Urinary bladder (tissue), 4 donors: ENCODE data around the gene SCRT2. TPM values are rescaled to one million over a fixed set of nuclear protein-coding genes. Genes with fewer than 3 reads are reported as not detected.
"Not testable (repeated sequence)": the region's sequence is repeated elsewhere in the genome, so short reads cannot be mapped to it uniquely, and the experiment has no call there.

Source experiments
- DNase-seq: peaks from one replicate; pipeline ENCODE4 v3.0.0-alpha.2; 2015; ENCODE audit errors: extremely low spot score
- H3K27ac ChIP-seq: one replicate; pipeline ENCODE4 v1.5.1; 2013; ENCODE audit warnings: low read depth, mild to moderate bottlenecking, moderate library complexity
- H3K36me3 ChIP-seq: one replicate; pipeline ENCODE4 v1.6.1; 2013; ENCODE audit warnings: mild to moderate bottlenecking, moderate library complexity; ENCODE audit not compliant: insufficient read depth
- H3K4me1 ChIP-seq: one replicate; pipeline ENCODE4 v1.6.1; 2013; ENCODE audit warnings: mild to moderate bottlenecking, moderate library complexity; ENCODE audit not compliant: insufficient read depth
- H3K4me3 ChIP-seq: one replicate; pipeline ENCODE4 v1.5.1; 2013; ENCODE audit warnings: low read depth, low read length
- WGBS: extraction: QIAGEN DNeasy Blood & Tissue Kit; methylation state at CpG from one replicate; pipeline ENCODE4 v1.1.7; 2013; 5-methylcytosine and 5-hydroxymethylcytosine counted together
- polyA plus RNA-seq: library from polyadenylated mRNA; stranded (reverse); fragments of 200-250 nt; gene quantifications from one replicate; pipeline ENCODE4 v1.2.3, GENCODE V29; 2013
- total RNA-seq: library from RNA; depleted of rRNA; stranded (reverse); fragments of >200 nt; gene quantifications from one replicate; pipeline ENCODE4 v1.2.3, GENCODE V29; 2014
- donor health status: healthy with polysubstance abuse.
- donor health status: healthy.

The SCRT2 gene
- total and polyA plus RNA-seq, 2 donors, result not detected

- Histone ChIP-seq H3K36me3 (peaks cover 2% of the 10 kb centered on the region), H3K4me3 (no peak overlapping the region), H3K27ac (no peak overlapping the region), H3K4me1 (no peaks in the 10 kb centered on the region)
- DNase-seq, result no peak
- WGBS, result 90% methylated on average over 2 of the region's 2 CpGs
These were observed 28.8 kb downstream of the SCRT2 start for GRCh38 chr20:646868-647233.

GRCh38 chr20:646107-646867 lies 29.3 kb downstream of the SCRT2 start:
- peaks cover 2% of the 10 kb centered on the region for H3K36me3 ChIP-seq
- no peak overlapping the region for H3K27ac ChIP-seq
- DNase-seq, result no peak
- no peaks in the 10 kb centered on the region for H3K4me1 ChIP-seq
- WGBS, result 86% methylated on average over 10 of the region's 10 CpGs
- H3K4me3 ChIP-seq, result no peak overlapping the region

- no peaks in the 10 kb centered on the region for H3K4me1 ChIP-seq
- no peak overlapping the region for H3K27ac ChIP-seq
- DNase-seq, result no peak
- 17% methylated on average over 20 of the region's 20 CpGs for WGBS
- no peak overlapping the region for H3K4me3 ChIP-seq
- H3K36me3 ChIP-seq, result peaks cover 2% of the 10 kb centered on the region
These were observed 30.1 kb downstream of the SCRT2 start for GRCh38 chr20:645318-646106.

- no peak overlapping the region for H3K4me3 ChIP-seq
- no peak for DNase-seq
- 71% methylated on average over 11 of the region's 11 CpGs for WGBS
- no peaks in the 10 kb centered on the region for H3K4me1 ChIP-seq
- no peak overlapping the region for H3K27ac ChIP-seq
- H3K36me3 ChIP-seq, result peaks cover 2% of the 10 kb centered on the region
These were observed 30.8 kb downstream of the SCRT2 start for GRCh38 chr20:644692-645317.

- DNase-seq, result no peak
- Histone ChIP-seq H3K4me1 (no peaks in the 10 kb centered on the region), H3K36me3 (no peaks in the 10 kb centered on the region), H3K27ac (no peak overlapping the region), H3K4me3 (peak overlapping the region; percentile 39)
- WGBS, result 4% methylated on average over 57 of the region's 57 CpGs
These were observed 33.0 kb downstream of the SCRT2 start for GRCh38 chr20:642398-643174.

- H3K27ac ChIP-seq, result not testable (repeated sequence)
- H3K4me3 ChIP-seq, result peak overlapping the region; percentile 39
These were observed 33.6 kb downstream of the SCRT2 start for GRCh38 chr20:642013-642397.

GRCh38 chr20:641516-641875 lies 34.1 kb downstream of the SCRT2 start:
- DNase-seq, result no peak
- 24% methylated on average over 12 of the region's 12 CpGs for WGBS

More at GRCh38 chr20:642013-642397, 33.6 kb downstream of the SCRT2 start:
- H3K36me3 ChIP-seq, DNase-seq, H3K4me1 ChIP-seq: not testable (repeated sequence)
- WGBS, result 35% methylated on average over 3 of the region's 13 CpGs

GRCh38 chr20:640674-641515 lies 34.7 kb downstream of the SCRT2 start:
- no peak overlapping the region for H3K27ac ChIP-seq
- DNase-seq, result no peak
- WGBS, result 47% methylated on average over 11 of the region's 11 CpGs
- H3K4me1 ChIP-seq, result no peaks in the 10 kb centered on the region
- no peak overlapping the region for H3K4me3 ChIP-seq
- H3K36me3 ChIP-seq, result no peaks in the 10 kb centered on the region

More at GRCh38 chr20:641516-641875, 34.1 kb downstream of the SCRT2 start:
- Histone ChIP-seq H3K4me1 (no peaks in the 10 kb centered on the region), H3K4me3 (no peak overlapping the region), H3K36me3 (no peaks in the 10 kb centered on the region), H3K27ac (no peak overlapping the region)

- Histone ChIP-seq H3K27ac (no peak overlapping the region), H3K4me1 (no peaks in the 10 kb centered on the region), H3K4me3 (no peak overlapping the region), H3K36me3 (no peaks in the 10 kb centered on the region)
- no peak for DNase-seq
- 58% methylated on average over 1 of the region's 1 CpG for WGBS
These were observed 37.0 kb downstream of the SCRT2 start for GRCh38 chr20:638579-638978.

GRCh38 chr20:637559-637958 lies 38.0 kb downstream of the SCRT2 start:
- Histone ChIP-seq H3K4me1 (no peaks in the 10 kb centered on the region), H3K27ac (no peak overlapping the region), H3K4me3 (no peak overlapping the region), H3K36me3 (no peaks in the 10 kb centered on the region)
- 72% methylated on average over 2 of the region's 2 CpGs for WGBS
- no peak for DNase-seq

- H3K4me3 ChIP-seq, result no peak overlapping the region
- 47% methylated on average over 7 of the region's 7 CpGs for WGBS
- H3K36me3 ChIP-seq, result no peaks in the 10 kb centered on the region
- no peaks in the 10 kb centered on the region for H3K4me1 ChIP-seq
- no peak for DNase-seq
- no peak overlapping the region for H3K27ac ChIP-seq
These were observed 39.7 kb downstream of the SCRT2 start for GRCh38 chr20:635893-636338.

GRCh38 chr20:635028-635892 lies 40.3 kb downstream of the SCRT2 start:
- no peak for DNase-seq
- no peak overlapping the region for H3K4me3 ChIP-seq
- no peaks in the 10 kb centered on the region for H3K36me3 ChIP-seq
- 53% methylated on average over 9 of the region's 9 CpGs for WGBS
- no peak overlapping the region for H3K27ac ChIP-seq
- H3K4me1 ChIP-seq, result no peaks in the 10 kb centered on the region
